H1 (cell line): ENCODE results near the gene OTOS. TPM values are rescaled to one million over a fixed set of nuclear protein-coding genes. Genes with fewer than 3 reads are reported as not detected.

ENCODE experiments used
- CTCF ChIA-PET: fragments of 300-600 bp; sonication (Branson Sonifier 250); formaldehyde crosslinking; loops from one replicate; lab custom pipeline; 2021; ENCODE audit not compliant: partially characterized antibody; lab: Charles Lee
- POLR2A ChIA-PET: fragments of 300-600 bp; sonication (Branson Sonifier 250); formaldehyde crosslinking; loops from one replicate; lab custom pipeline; 2021; ENCODE audit warnings: inconsistent platforms; ENCODE audit not compliant: partially characterized antibody; lab: Charles Lee
- DNase-seq, 2 experiments: peaks; one replicate each; pipeline versions ENCODE4 v3.0.0 to v3.0.0-alpha.2; 2010 to 2022; ENCODE audit warnings: low spot score in 2 of 2, low read depth in 1 of 2, mixed read lengths in 1 of 2
- FAIRE-seq: peaks from 2 replicates; lab custom pipeline; 2011; peaks lifted over from hg19 to GRCh38; lab: Jason Lieb, UNC
- H2AFZ ChIP-seq: 2 replicates; pipeline ENCODE4 v1.8.1; 2012; ENCODE audit warnings: low read length, inconsistent platforms
- H2AK5ac ChIP-seq: 2 replicates; pipeline ENCODE4 v1.6.1; 2013; ENCODE audit warnings: low read depth, low read length
- H2BK120ac ChIP-seq: replicated peaks from 2 replicates; pipeline ENCODE3; 2013; ENCODE audit warnings: low read depth, low read length, inconsistent platforms
- H2BK12ac ChIP-seq: 2 replicates; pipeline ENCODE4 v1.6.1; 2013; ENCODE audit warnings: low read depth, low read length
- H2BK15ac ChIP-seq: 2 replicates; pipeline ENCODE4 v1.6.1; 2013; ENCODE audit warnings: low read length
- H2BK20ac ChIP-seq: 2 replicates; pipeline ENCODE4 v1.6.1; 2013; ENCODE audit warnings: low read length
- H2BK5ac ChIP-seq: 2 replicates; pipeline ENCODE4 v1.6.1; 2013; ENCODE audit warnings: low read depth, low read length
- H3K14ac ChIP-seq: 2 replicates; pipeline ENCODE4 v1.6.1; 2013; ENCODE audit warnings: inconsistent platforms; ENCODE audit not compliant: insufficient read length
- H3K18ac ChIP-seq: 2 replicates; pipeline ENCODE4 v1.6.1; 2013; ENCODE audit warnings: low read length; ENCODE audit errors: extremely low read depth
- H3K23ac ChIP-seq: 2 replicates; pipeline ENCODE4 v1.6.1; 2013; ENCODE audit warnings: inconsistent platforms; ENCODE audit not compliant: insufficient read length
- H3K23me2 ChIP-seq: 2 replicates; pipeline ENCODE4 v1.6.1; 2013; ENCODE audit warnings: low read depth, low read length
- H3K27ac ChIP-seq: 2 replicates; pipeline ENCODE4 v1.6.1; 2011; ENCODE audit warnings: low read depth, low read length, inconsistent platforms
- H3K27me3 ChIP-seq, 4 experiments: replicated peaks in 1 of 4; 1 replicate in 1 of 4; 2 replicates in 3 of 4; pipeline versions ENCODE4 v1.6.1 to v1.8.1; 2011 to 2013; ENCODE audit warnings: low read length in 3 of 4, mild to moderate bottlenecking in 3 of 4, inconsistent platforms in 2 of 4, mixed read lengths in 2 of 4, moderate library complexity in 1 of 4; ENCODE audit not compliant: control insufficient read depth in 3 of 4, insufficient read depth in 3 of 4; ENCODE audit errors: extremely low read depth in 1 of 4
- H3K36me3 ChIP-seq, 4 experiments: 2 replicates each; pipeline versions ENCODE4 v1.6.1 to v1.8.1; 2011 to 2013; ENCODE audit warnings: mild to moderate bottlenecking in 4 of 4, low read length in 3 of 4, moderate library complexity in 2 of 4, control low read depth in 1 of 4, inconsistent platforms in 1 of 4; ENCODE audit not compliant: insufficient read depth in 4 of 4, control insufficient read depth in 2 of 4
- H3K4ac ChIP-seq: replicated peaks from 2 replicates; pipeline ENCODE3; 2013; ENCODE audit warnings: low read length, low read depth, mixed read lengths, inconsistent platforms; ENCODE audit not compliant: insufficient read length
- H3K4me1 ChIP-seq, 4 experiments: replicated peaks in 1 of 4; 1 replicate in 1 of 4; 2 replicates in 3 of 4; pipeline versions ENCODE4 v1.6.1 to v1.8.1; 2011 to 2013; ENCODE audit warnings: low read length in 3 of 4, inconsistent platforms in 2 of 4, mixed read lengths in 1 of 4; ENCODE audit not compliant: insufficient read depth in 4 of 4, control insufficient read depth in 3 of 4
- H3K4me2 ChIP-seq, 2 experiments: 2 replicates each; pipeline versions ENCODE4 v1.6.1 to v1.8.1; 2011 to 2013; ENCODE audit warnings: low read depth in 2 of 2, low read length in 2 of 2, control low read depth in 1 of 2, inconsistent platforms in 1 of 2, mild to moderate bottlenecking in 1 of 2; ENCODE audit not compliant: insufficient read depth in 1 of 2
- H3K4me3 ChIP-seq, 4 experiments: fragments of 200-600, 300-600 bp in 1 of 4; sonication (generic), shearing (Covaris generic), sonication (Bioruptor Twin) in 1 of 4; 2 replicates each; pipeline versions ENCODE4 v1.5.1 to v1.8.1; 2011 to 2016; ENCODE audit warnings: low read length in 4 of 4, low read depth in 3 of 4, control low read depth in 2 of 4, inconsistent platforms in 2 of 4, mild to moderate bottlenecking in 2 of 4, mixed read lengths in 1 of 4, moderate library complexity in 1 of 4; ENCODE audit not compliant: insufficient read depth in 2 of 4; ENCODE audit errors: extremely low read depth in 1 of 4
- H3K56ac ChIP-seq: replicated peaks from 2 replicates; pipeline ENCODE3; 2013; ENCODE audit warnings: low read depth, mild to moderate bottlenecking, mixed read lengths, low read length, inconsistent platforms; ENCODE audit not compliant: insufficient read length
- H3K79me1 ChIP-seq: 2 replicates; pipeline ENCODE4 v1.6.1; 2013; ENCODE audit warnings: low read depth, low read length, control low read depth
- H3K79me2 ChIP-seq, 2 experiments: 2 replicates each; pipeline versions ENCODE4 v1.6.1 to v1.8.1; 2012 to 2013; ENCODE audit warnings: low read length in 2 of 2, mild to moderate bottlenecking in 2 of 2, inconsistent platforms in 1 of 2; ENCODE audit not compliant: insufficient read depth in 2 of 2, control insufficient read depth in 1 of 2
- H3K9ac ChIP-seq, 4 experiments: replicated peaks in 1 of 4; 1 replicate in 1 of 4; 2 replicates in 3 of 4; pipeline versions ENCODE4 v1.6.1 to v1.8.1; 2011 to 2013; ENCODE audit warnings: low read depth in 3 of 4, low read length in 3 of 4, control low read depth in 2 of 4, mild to moderate bottlenecking in 2 of 4, moderate library complexity in 2 of 4, inconsistent platforms in 1 of 4; ENCODE audit errors: extremely low read depth in 1 of 4
- H3K9me3 ChIP-seq, 2 experiments: 2 replicates each; pipeline versions ENCODE4 v1.6.1 to v1.8.1; 2012 to 2013; ENCODE audit warnings: mild to moderate bottlenecking in 2 of 2, moderate library complexity in 2 of 2, control low read depth in 1 of 2, inconsistent platforms in 1 of 2, low read depth in 1 of 2, low read length in 1 of 2, mixed read lengths in 1 of 2; ENCODE audit not compliant: insufficient read depth in 2 of 2
- H4K20me1 ChIP-seq, 2 experiments: replicated peaks in 1 of 2; 2 replicates each; pipeline versions ENCODE3 to v1.8.1; 2011 to 2013; ENCODE audit warnings: inconsistent platforms in 2 of 2, low read length in 2 of 2, mild to moderate bottlenecking in 1 of 2; ENCODE audit not compliant: insufficient read depth in 2 of 2, control insufficient read depth in 1 of 2
- H4K5ac ChIP-seq: 2 replicates; pipeline ENCODE4 v1.6.1; 2013; ENCODE audit warnings: low read length, low read depth, mixed read lengths, inconsistent platforms; ENCODE audit not compliant: insufficient read length
- H4K8ac ChIP-seq: 2 replicates; pipeline ENCODE4 v1.8.0; 2013; ENCODE audit warnings: mild to moderate bottlenecking, moderate library complexity, low read length, inconsistent platforms; ENCODE audit not compliant: insufficient read depth; ENCODE audit errors: extremely low read depth
- H4K91ac ChIP-seq: replicated peaks from 2 replicates; pipeline ENCODE3; 2013; ENCODE audit warnings: low read length, mixed read lengths, inconsistent platforms; ENCODE audit not compliant: insufficient read length
- CBX8 ChIP-seq: fragments of 300-800, 300-1000 bp; sonication (generic); IDR thresholded peaks from 2 replicates; pipeline ENCODE4 v1.7.1; 2016; ENCODE audit warnings: low read depth, low read length, borderline replicate concordance
- EP300 ChIP-seq, 2 experiments: IDR thresholded peaks; 1 replicate in 1 of 2; 2 replicates in 1 of 2; pipeline ENCODE4 v1.6.1; 2011 to 2012; ENCODE audit warnings: low read depth in 2 of 2, low read length in 2 of 2, mild to moderate bottlenecking in 2 of 2, borderline replicate concordance in 1 of 2, inconsistent platforms in 1 of 2, moderate library complexity in 1 of 2
- FOSL1 ChIP-seq: IDR thresholded peaks from 2 replicates; pipeline ENCODE4 v1.6.1; 2011; ENCODE audit warnings: mild to moderate bottlenecking, low read depth, low read length, moderate library complexity; ENCODE audit not compliant: insufficient read depth
- GABPA ChIP-seq: IDR thresholded peaks from 2 replicates; pipeline ENCODE4 v1.6.1; 2011; ENCODE audit warnings: mild to moderate bottlenecking, low read length, moderate library complexity, borderline replicate concordance; ENCODE audit not compliant: insufficient read depth
- HDAC2 ChIP-seq, 2 experiments: fragments of 300-600 bp in 1 of 2; sonication (generic) in 1 of 2; IDR thresholded peaks; 2 replicates each; pipeline ENCODE4 v1.6.1; 2011 to 2012; ENCODE audit warnings: low read depth in 2 of 2, low read length in 2 of 2, mild to moderate bottlenecking in 2 of 2, moderate library complexity in 2 of 2, borderline replicate concordance in 1 of 2, inconsistent platforms in 1 of 2
- HDAC6 ChIP-seq: IDR thresholded peaks from one replicate; pipeline ENCODE4 v1.7.1; 2012; ENCODE audit warnings: low read depth, mild to moderate bottlenecking, inconsistent platforms, low read length, moderate library complexity
- KDM1A ChIP-seq: fragments of 200-600, 300-600 bp; sonication (generic); IDR thresholded peaks from 2 replicates; pipeline ENCODE4 v1.7.1; 2016; ENCODE audit warnings: mild to moderate bottlenecking, low read length, borderline replicate concordance
- POLR2A ChIP-seq, 2 experiments: IDR thresholded peaks; 1 replicate in 1 of 2; 2 replicates in 1 of 2; pipeline ENCODE4 v1.6.1; 2011; ENCODE audit warnings: low read depth in 2 of 2, low read length in 2 of 2, mild to moderate bottlenecking in 2 of 2; ENCODE audit errors: control extremely low read depth in 1 of 2
- RFX5 ChIP-seq: IDR thresholded peaks from 2 replicates; pipeline ENCODE4 v1.6.1; 2011; ENCODE audit warnings: low read depth, low read length, improper control_type of control experiment, borderline replicate concordance
- SUZ12 ChIP-seq: fragments of 200-600 bp; sonication (generic); IDR thresholded peaks from 2 replicates; pipeline ENCODE4 v1.6.1; 2012; ENCODE audit warnings: mild to moderate bottlenecking, inconsistent platforms, low read length, moderate library complexity, mixed read lengths
- TCF12 ChIP-seq: IDR thresholded peaks from 2 replicates; pipeline ENCODE4 v1.6.1; 2011; ENCODE audit warnings: low read depth, mild to moderate bottlenecking, low read length
- WGBS, 2 experiments: shearing (Covaris generic) in 1 of 2; methylation state at CpG; one replicate each; pipeline versions ENCODE4 v1.1.6 to v1.1.7; 2013 to 2015; ENCODE audit warnings: low lambda C conversion rate in 2 of 2, mixed read lengths in 2 of 2, inconsistent platforms in 1 of 2, low coverage in 1 of 2, missing lambda C conversion rate in 1 of 2; ENCODE audit not compliant: insufficient replicate concordance in 2 of 2, insufficient coverage in 1 of 2, insufficient read length in 1 of 2; ENCODE audit errors: extremely low coverage in 1 of 2, missing lambda C conversion rate in 1 of 2; 5-methylcytosine and 5-hydroxymethylcytosine counted together
- polyA plus RNA-seq, 7 experiments: library from polyadenylated mRNA; depleted of rRNA in 3 of 7; stranded (reverse) in 5 of 7; unstranded in 2 of 7; fragments of >200 nt in 5 of 7; fragments of 200-250 nt in 2 of 7; gene quantifications; 1 replicate in 5 of 7; 2 replicates in 1 of 7; 4 replicates in 1 of 7; pipeline versions ENCODE4 v1.2.1 to v1.2.3, GENCODE V29; 2011 to 2013; ENCODE audit warnings: missing spikeins in 2 of 7, mixed read lengths in 2 of 7
- total RNA-seq: library from RNA; stranded (reverse); fragmentation: NEBNext Ultra II Directional; extraction: Animal tissue kit (Norgen Biotek cat#: 25700); gene quantifications from 2 replicates; pipeline ENCODE4 v1.2.1, GENCODE V29; 2021

OTOS gene
- total and polyA plus RNA-seq, 2 of the 8 experiments (the other 6 are each of a cell fraction or from before 2014, with no cell fraction given) = 0.17 TPM; not detected in 1

DNA sequence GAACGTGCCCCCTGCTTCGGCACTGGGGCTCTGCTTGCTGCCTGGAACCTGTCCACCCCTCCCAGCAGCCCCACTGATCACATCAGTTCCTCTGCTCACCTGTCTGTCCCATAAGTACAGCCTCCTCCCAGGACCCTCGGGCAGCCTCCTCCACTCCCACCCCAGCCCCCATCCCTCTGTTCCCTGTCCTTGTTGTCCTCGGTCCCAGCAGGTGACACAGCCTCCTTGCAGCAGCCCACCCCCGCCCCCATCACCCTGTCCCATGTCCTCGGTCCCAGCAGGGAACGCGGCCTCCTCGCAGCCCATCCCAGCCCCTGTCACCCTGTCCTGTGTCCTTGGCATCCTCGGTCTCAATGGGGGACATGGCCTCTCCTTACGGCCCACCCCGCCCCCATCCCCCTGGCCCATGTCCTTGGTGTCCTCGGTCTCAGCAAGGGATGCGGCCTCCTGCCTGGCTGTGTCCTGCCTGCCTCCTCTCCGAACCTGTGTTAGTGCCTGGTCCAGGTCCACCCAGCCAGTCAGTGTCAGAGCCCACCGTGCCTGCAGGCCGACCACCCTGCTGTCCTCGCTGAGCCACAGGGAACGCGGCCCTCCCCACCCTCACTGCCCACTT lies 4.3 kb upstream of the OTOS start:
- Histone ChIP-seq H3K27ac (no peak overlapping the region), H2BK5ac (no peak overlapping the region; the same call in 1 of the 2 replicates), H3K4me3 (no peak overlapping the region), H2BK12ac (no peak overlapping the region), H2BK120ac (no peak overlapping the region), H2AFZ (peak overlapping the region; percentile 90; the same call in 1 of the 2 replicates), H3K9me3 (peaks cover 0 to 6% of the 10 kb centered on the region in 2 experiments; a peak in 1 of 4 replicates), H4K91ac (peak overlapping the region; percentile 54), H2BK15ac (no peak overlapping the region), H3K23me2 (peaks cover 9% of the 10 kb centered on the region; the same call in 1 of the 2 replicates), H4K8ac (no peak overlapping the region; the same call in 1 of the 2 replicates), H4K20me1 (peaks cover 0 to 11% of the 10 kb centered on the region in 2 experiments), H3K18ac (no peak overlapping the region), H3K79me1 (no peaks in the 10 kb centered on the region), H3K79me2 (no peaks in the 10 kb centered on the region), H3K23ac (no peak overlapping the region), H3K9ac (no peak overlapping the region), H3K4ac (no peak overlapping the region), H3K56ac (no peak overlapping the region), H3K4me2 (no peak overlapping the region), H3K27me3 (no peaks in the 10 kb centered on the region), H4K5ac (no peak overlapping the region), H3K36me3 (no peaks in the 10 kb centered on the region), H3K4me1 (peaks cover 0 to 8% (median 5%) of the 10 kb centered on the region in 4 experiments; a peak in 5 of 7 replicates), H2BK20ac (no peak overlapping the region), H2AK5ac (no peak overlapping the region), H3K14ac (no peak overlapping the region)
- no peak for DNase-seq
- no peak for FAIRE-seq
- ChIA-PET CTCF (interaction anchor here (0.6 to 3.4 kb wide), 11 partner anchors 15 to 1002 kb away, joined by 3 to 23 read pairs (median 3); no protein-coding TSS in a partner anchor), POLR2A (interaction anchor here (0.7 kb wide), 1 partner anchor 15 kb away, joined by 3 read pairs; no protein-coding TSS in a partner anchor)
- WGBS, 2 experiments = 88% methylated on average over 8 of the region's 20 CpGs; no CpG with 5 or more reads in 1 of the 2 experiments
- TF ChIP-seq RFX5 (no peak), EP300 (IDR thresholded peaks at IDR 0.05; ENCODE audit: borderline replicate concordance in 1 of 2, low read depth in 2 of 2, low read length in 2 of 2) (no peak), KDM1A (no peak), HDAC6 (no peak), SUZ12 (no peak), GABPA (no peak), HDAC2 (IDR thresholded peaks at IDR 0.05; ENCODE audit: borderline replicate concordance in 1 of 2, low read depth in 2 of 2, low read length in 2 of 2) (no peak), FOSL1 (no peak), POLR2A (IDR thresholded peaks at IDR 0.05; ENCODE audit: control extremely low read depth in 1 of 2, low read depth in 2 of 2, low read length in 2 of 2) (no peak), CBX8 (no peak), TCF12 (no peak)
